Uterus (tissue), 2 donors: ENCODE measurements around the gene SLC38A8.

ENCODE experiments used
- CTCF ChIP-seq, 4 experiments: fragments of 200-600 bp in 2 of 4; fragments of 450-650 bp in 2 of 4; sonication (generic) in 2 of 4; IDR thresholded peaks; one replicate each; pipeline ENCODE4 v1.5.1; 2016 to 2019; ENCODE audit warnings: antibody characterized with exemption in 4 of 4, mild to moderate bottlenecking in 2 of 4, moderate library complexity in 1 of 4
- POLR2A ChIP-seq, 2 donors: fragments of 450-650 bp; IDR thresholded peaks; one replicate each; pipeline ENCODE4 v1.6.1; 2016; ENCODE audit warnings: antibody characterized with exemption in 2 of 2, mild to moderate bottlenecking in 1 of 2, moderate library complexity in 1 of 2

- TF ChIP-seq POLR2A (IDR thresholded peaks at IDR 0.05) (no peak), CTCF (IDR thresholded peaks at IDR 0.05) (no peak)
Observed at GRCh38 chr16:84016477-84016876, 26.1 kb downstream of the SLC38A8 start.
